ENCODE data around the gene CDH12.

DNA sequence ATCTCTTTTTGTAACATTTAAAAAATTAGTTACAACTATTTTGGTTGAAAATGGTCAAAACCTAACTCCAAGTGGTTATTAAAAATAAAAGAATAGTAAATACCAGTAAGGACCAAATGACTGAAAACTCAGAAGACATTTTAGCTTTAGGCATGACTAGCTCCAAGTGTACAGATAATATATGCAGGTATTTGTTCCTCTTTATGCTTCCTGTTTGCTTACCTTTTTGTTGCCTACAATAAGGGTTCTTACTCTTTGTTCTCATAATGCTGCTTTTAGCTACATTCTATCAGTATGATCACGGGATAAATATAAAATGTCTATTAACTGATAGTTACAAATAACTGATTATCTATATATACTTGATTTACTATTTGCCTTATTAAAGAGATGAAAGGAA lies 259.6 kb downstream of the CDH12 start:
- TF ChIP-seq, protein P1, sequence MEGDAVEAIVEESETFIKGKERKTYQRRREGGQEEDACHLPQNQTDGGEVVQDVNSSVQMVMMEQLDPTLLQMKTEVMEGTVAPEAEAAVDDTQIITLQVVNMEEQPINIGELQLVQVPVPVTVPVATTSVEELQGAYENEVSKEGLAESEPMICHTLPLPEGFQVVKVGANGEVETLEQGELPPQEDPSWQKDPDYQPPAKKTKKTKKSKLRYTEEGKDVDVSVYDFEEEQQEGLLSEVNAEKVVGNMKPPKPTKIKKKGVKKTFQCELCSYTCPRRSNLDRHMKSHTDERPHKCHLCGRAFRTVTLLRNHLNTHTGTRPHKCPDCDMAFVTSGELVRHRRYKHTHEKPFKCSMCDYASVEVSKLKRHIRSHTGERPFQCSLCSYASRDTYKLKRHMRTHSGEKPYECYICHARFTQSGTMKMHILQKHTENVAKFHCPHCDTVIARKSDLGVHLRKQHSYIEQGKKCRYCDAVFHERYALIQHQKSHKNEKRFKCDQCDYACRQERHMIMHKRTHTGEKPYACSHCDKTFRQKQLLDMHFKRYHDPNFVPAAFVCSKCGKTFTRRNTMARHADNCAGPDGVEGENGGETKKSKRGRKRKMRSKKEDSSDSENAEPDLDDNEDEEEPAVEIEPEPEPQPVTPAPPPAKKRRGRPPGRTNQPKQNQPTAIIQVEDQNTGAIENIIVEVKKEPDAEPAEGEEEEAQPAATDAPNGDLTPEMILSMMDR (IDR thresholded peaks at IDR 0.05): no peak
- TF ChIP-seq POLR2A (IDR thresholded peaks at IDR 0.05): no peak

Data from lower leg skin (tissue), 3 donors.